ENCODE data around the gene ANKRD52. TPM values are rescaled to one million over a fixed set of nuclear protein-coding genes. Genes with fewer than 3 reads are reported as not detected.

The ANKRD52 gene
- total RNA-seq, 3 donors from 2014 or later = 35.6 to 53.8 (median 43.1) TPM

- no peak for ATAC-seq
- Histone ChIP-seq H3K4me3 (no peak overlapping the region), H3K36me3 (ENCODE audit: low read depth) (peaks cover 18% of the 10 kb centered on the region), H3K4me1 (ENCODE audit: low read depth) (peaks cover 12% of the 10 kb centered on the region), H3K9me3 (no peaks in the 10 kb centered on the region)
- intact Hi-C loops (cut with DNase I, micrococcal nuclease) = no loop called here
- no peak for TF ChIP-seq CTCF (IDR thresholded peaks at IDR 0.05)
- DNase-seq = no peak
These were observed 5.1 kb downstream of the ANKRD52 start for GRCh38 chr12:56253091-56253490.

DNA sequence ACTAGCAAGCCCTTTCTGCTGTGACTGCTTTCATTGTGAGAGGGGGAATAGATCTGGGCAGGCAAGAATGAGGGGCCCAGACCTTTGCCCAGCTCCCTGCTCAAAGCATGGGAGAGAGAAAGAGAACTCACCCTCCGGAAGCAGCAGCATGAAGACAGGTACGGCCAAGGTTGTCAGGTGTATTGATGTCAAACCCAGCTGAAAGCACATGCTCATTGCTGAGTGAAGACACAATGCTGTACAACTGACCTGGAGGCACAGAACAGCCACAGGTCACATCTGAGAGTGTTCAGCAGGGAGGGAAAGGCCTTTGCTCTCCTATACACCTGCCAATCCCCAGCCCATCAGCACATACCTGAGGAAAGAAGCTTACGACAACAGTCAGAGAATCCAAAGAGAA, 5.5 kb downstream of the ANKRD52 start:
- intact Hi-C loops (cut with DNase I, micrococcal nuclease) = no loop called here

DNA sequence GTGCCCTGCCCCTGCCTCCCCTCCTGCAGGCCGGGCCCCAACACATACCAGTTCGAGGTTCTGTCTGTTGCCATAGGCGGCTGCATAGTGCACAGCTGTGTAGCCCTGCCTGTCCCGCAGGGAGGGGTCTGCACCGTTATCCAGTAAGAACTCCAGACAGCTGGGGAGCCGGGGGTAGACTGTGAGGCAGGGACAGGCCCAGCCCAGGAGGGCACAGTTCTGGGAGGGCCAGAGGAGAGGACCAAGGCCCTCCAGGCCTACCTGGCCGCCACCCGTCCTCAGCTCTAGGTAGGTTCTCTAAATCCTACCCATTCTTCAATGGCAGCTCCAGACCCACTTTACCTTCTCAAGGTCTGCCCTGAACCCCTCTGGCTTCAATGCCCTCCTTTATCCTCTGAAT, 9.5 kb downstream of the ANKRD52 start:
- H3K9me3 ChIP-seq = no peaks in the 10 kb centered on the region
- no peaks in the 10 kb centered on the region for H3K4me1 ChIP-seq (ENCODE audit: low read depth)
- TF ChIP-seq CTCF (IDR thresholded peaks at IDR 0.05) = no peak
- intact Hi-C loops (cut with DNase I, micrococcal nuclease) = no loop called here
- ATAC-seq = no peak
- H3K36me3 ChIP-seq (ENCODE audit: low read depth) = peaks cover 28% of the 10 kb centered on the region
- no peak overlapping the region for H3K4me3 ChIP-seq
- no peak for DNase-seq

More for the DNA sequence above, 5.5 kb downstream of the ANKRD52 start:
- ATAC-seq = no peak
- H3K4me3 ChIP-seq = no peak overlapping the region
- peaks cover 18% of the 10 kb centered on the region for H3K36me3 ChIP-seq (ENCODE audit: low read depth)
- H3K4me1 ChIP-seq (ENCODE audit: low read depth) = peaks cover 12% of the 10 kb centered on the region
- no peaks in the 10 kb centered on the region for H3K9me3 ChIP-seq
- TF ChIP-seq CTCF (IDR thresholded peaks at IDR 0.05) = no peak
- no peak for DNase-seq

DNA sequence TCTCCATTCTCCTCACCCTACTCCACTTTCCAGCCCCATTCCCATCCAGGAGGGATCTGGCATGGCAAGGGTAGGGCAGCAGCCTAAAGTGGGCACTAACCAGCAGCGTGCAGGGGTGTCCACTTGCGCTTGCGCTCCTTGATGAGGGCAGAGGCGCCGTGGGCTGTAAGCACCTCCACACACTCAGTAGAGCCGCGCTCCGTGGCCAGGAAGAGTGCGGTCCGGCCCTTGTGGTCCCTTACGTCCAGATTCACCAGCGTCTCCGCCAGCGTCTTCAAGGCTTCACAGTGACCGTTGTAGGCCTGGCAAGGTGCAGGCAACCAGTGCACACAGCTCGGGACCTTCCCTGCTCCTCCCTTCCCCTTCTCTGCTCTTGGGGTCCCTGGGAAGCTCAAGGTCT, 10.3 kb downstream of the ANKRD52 start:
- Histone ChIP-seq H3K36me3 (ENCODE audit: low read depth) (peaks cover 24% of the 10 kb centered on the region), H3K9me3 (no peaks in the 10 kb centered on the region), H3K4me1 (ENCODE audit: low read depth) (no peaks in the 10 kb centered on the region), H3K4me3 (no peak overlapping the region)
- ATAC-seq (peak; percentile 9), DNase-seq (no peak)
- no peak for TF ChIP-seq CTCF (IDR thresholded peaks at IDR 0.05)
- intact Hi-C loops (cut with DNase I, micrococcal nuclease) = no loop called here

- H3K4me1 ChIP-seq (ENCODE audit: low read depth) = no peaks in the 10 kb centered on the region
- ATAC-seq (no peak), DNase-seq (no peak)
- no peak for TF ChIP-seq CTCF (IDR thresholded peaks at IDR 0.05)
- H3K9me3 ChIP-seq = no peaks in the 10 kb centered on the region
- peaks cover 17% of the 10 kb centered on the region for H3K36me3 ChIP-seq (ENCODE audit: low read depth)
- no peak overlapping the region for H3K4me3 ChIP-seq
- intact Hi-C loops (cut with DNase I, micrococcal nuclease) = no loop called here
These were observed 13.7 kb downstream of the ANKRD52 start for GRCh38 chr12:56244494-56244893.

DNA sequence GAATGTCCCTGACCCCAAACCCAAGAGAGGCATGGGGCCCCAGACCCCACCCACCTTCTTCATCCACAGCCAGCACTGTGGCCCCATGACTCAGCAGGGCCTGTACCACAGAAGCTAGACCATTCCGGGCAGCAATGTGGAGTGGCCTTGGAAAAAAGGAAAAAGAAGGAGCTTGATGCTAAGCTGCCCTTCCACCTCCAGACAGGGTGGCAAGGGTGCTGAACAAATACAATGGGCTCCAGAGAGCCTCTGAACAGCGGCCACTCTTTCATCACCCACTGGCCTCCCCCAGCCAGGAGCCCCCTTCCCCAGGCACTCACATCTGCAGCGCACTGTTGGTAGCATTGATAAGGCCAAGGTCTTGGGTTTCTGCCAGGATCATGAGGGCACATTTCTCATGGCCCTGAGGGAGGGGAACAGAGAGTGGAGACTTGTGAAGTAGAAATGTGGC, 14.4 kb downstream of the ANKRD52 start:
- Histone ChIP-seq H3K4me1 (ENCODE audit: low read depth) (no peaks in the 10 kb centered on the region), H3K9me3 (no peaks in the 10 kb centered on the region), H3K4me3 (no peak overlapping the region), H3K36me3 (ENCODE audit: low read depth) (peaks cover 17% of the 10 kb centered on the region)
- ATAC-seq (no peak), DNase-seq (no peak)
- intact Hi-C loops (cut with DNase I, micrococcal nuclease) = no loop called here
- TF ChIP-seq CTCF (IDR thresholded peaks at IDR 0.05) = no peak
